ENCODE results near the gene SYCP3.
"Not testable (repeated sequence)": the region's sequence is repeated elsewhere in the genome, so short reads cannot be mapped to it uniquely, and the experiment has no call there.

SYCP3 gene

DNA sequence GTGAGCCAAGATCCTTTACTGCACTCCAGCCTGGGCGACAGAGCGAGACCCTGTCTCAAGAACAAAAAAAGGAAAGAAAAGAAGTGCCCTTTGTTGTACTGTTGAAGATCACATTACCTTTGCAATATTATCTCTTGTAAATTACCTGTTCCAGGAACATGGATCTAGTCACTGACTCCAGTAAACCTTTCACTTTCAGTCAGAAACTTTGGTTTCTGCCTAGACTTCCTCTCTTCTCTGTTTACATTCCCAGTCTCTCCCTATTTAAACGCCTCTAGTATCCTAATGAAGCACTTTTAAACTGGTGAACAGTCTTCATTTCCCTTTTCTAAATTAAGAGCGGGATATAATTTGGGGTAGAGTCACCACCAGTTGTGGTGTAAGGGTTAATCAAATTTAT lies 29.0 kb downstream of the SYCP3 start:
- no peak for DNase-seq

DNA sequence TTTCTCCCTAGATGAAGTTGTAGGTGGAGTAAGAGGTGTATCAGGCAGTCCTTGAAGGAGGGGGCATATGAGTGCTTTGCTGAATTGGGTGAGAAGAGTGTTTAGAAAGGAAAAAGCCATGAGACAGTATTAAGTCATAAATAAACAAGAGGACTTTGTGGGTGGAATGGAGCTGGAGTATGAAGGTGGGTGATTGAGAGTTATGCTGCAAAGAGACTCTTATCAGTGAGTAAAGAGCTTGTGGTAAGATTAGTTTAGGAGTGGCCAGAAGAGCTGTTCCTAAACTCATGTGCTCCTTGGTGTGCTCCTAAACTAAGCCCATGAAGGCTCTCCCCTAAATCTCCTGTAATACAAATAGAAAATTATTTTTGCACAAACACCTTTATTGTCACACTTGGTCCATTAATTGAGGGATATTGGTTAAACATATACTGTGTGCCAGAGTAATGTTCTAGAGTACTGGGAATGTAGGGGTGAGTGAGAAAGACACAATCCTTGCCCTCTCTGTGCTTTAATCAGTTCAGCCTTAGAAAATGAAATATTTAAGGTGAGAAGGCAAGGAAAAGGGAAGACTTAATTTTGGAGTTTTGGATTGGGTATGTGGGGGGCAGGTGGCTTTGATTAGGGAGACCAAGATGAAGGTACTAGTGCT lies 32.0 kb downstream of the SYCP3 start:
- DNase-seq: no peak

DNA sequence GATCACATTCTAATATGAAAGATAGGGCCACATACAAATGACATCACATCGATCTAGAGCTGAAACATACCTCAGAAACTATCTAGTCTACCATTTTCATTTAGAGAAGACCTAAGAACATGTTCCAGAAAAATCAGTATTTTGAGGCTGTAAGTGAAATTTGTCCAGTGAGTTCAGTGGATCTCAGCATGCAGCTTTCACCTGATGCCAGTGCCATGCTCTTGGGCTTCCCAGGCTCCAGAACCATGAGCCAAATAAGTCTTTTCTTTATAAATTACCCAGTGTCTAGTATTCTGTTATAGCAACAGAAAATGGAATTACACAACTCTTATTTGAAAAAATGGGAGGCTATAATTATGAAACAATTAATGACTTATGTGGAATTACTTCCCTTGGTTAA lies 32.9 kb downstream of the SYCP3 start:
- no peak for DNase-seq

DNA sequence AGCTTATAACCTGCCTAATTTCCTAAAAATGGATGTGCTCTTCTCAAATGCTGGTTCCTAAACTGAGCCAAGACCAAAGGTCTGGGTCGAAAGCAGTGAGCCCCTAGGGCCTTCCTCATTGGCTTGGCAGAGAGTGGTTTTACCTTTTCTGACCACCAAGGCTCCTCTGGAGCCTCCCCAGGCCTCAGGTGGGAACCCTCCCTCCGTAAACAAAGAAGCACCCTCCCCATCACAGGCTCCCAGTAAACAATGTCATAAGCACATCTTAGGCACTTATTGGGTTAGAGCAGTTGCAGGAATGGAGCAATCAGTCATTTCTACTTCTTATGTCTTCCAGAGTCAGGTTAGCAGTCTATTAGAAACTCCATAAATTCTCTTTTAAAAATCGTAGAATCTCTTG lies 35.8 kb downstream of the SYCP3 start:
- no peak for DNase-seq

DNA sequence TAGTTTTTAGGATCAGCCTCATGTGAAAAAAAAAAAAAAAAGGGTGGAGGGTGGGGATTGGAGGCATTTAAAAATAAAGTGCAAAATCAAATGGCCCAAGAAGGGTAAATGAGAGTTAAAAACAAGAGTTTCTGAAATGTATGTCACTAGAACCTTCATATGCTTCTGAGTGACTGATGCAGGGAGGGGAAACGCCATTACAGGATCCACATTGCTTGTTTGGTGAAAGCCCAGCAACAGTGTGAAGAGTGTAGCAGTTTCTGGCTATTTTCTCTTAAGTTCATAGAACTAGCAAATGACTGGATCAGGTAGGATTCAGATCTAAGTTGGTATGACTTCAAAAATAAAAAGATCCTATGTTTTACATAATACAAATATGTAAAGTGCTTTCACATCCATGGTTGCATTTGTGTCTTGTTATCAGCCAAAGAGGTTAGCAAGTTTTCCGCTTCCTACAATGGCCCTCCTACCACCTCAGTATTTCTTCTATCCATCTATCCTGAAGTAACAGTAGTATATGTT lies 38.9 kb downstream of the SYCP3 start:
- no peak for DNase-seq

DNA sequence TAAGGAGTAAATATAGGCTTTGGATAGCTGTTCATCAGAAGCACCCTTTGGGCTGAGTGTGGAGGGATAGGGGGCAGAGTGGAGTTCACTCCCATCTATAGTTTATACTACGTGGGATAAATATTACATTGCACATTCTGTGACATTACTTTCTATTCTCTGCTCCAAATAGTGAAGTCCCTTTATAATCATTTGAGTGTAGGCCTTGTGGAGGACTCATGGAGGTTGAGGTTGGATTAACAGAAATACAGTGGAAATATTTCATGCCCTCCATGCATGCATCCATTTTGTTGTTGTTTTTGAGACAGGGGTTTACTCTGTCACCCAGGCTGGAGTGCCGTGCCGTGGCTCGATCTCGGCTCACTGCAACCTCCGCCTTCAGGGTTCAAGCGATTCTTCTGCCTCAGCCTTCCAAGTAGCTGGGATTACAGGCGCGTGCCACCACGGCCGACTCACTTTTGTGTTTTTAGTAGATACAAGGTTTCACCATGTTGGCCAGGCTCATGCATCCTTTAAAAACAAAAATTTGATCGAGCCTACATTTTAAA lies 40.4 kb downstream of the SYCP3 start:
- no peak for DNase-seq

DNA sequence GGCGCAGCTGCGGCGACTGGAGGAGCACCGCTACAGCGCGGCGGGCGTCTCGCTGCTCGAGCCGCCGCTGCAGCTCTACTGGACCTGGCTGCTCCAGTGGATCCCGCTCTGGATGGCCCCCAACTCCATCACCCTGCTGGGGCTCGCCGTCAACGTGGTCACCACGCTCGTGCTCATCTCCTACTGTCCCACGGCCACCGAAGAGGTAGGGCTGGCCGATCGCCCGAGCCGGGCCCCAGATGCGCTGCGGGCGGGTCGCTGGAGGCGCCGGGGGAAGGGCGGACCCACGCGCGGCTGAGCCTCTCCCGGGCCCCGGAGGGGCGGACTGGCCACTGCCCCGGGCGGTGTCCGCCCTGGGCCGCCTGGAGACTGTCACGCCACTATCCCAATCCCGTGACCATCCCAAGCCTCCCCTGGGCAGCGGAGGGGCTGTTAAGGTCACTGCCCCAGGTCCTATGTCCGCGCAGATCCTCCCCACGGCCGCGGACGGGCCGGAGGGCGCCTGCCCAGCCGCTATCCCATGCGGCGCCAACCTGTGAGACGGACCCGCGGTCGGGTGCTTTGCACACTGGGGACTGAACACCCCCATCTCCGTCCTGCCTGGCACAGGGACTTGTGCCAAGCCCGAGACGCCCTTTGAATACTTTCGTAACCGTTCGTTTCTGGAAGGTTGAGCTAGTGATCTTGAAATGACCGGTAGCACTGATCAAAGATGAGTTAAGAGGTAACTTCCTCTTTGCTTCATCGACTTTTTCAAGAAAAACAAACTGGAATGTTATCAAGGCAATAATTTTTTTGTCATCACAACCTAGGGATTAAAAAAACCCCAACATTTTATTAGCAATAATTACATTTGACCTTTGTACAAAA lies 41.1 kb downstream of the SYCP3 start:
- DNase-seq: peak in 1 of 2 experiments; percentile 20

DNA sequence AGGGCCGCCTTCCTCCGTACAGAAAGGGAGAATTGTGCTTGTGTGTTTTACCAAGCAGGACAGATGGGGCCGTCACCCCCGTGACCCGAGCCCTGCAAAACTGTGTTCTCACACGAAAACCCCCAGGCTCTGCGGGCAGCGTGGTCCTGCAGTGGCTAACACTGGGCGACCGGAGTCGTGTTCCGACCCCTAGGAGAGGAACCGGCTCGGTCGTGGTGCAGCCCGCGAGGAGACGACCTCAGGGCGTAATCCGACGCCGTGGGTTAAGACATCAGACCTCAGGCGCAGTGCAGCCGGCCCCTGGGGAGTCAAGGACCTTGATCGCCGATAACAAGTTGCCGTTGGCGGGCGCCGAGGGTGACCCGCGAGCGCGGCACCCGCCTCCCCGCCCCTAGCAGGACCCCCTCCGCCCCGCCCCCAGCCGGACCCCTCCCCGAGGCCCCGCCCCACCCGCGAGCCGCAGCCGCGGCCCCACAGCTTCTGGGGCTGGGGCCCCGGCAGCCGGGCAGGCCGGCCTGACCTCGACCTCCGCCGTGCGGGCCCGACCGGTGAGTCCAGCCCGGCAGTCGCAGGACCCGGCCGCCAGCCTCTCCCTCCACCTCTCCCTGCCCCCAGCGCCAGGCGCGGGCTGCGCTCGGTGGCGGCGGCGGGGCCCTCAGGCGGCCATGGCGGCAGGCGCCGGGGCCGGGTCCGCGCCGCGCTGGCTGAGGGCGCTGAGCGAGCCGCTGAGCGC lies 41.9 kb downstream of the SYCP3 start, which contains the start of gene CHPT1:
Gene CHPT1, plus strand, starts transcription at position 444 of the 733 bp plus-strand sequence. Its CDS starts 222 bp downstream, at position 666.
- DNase-seq: peak; percentile 53 to 61

DNA sequence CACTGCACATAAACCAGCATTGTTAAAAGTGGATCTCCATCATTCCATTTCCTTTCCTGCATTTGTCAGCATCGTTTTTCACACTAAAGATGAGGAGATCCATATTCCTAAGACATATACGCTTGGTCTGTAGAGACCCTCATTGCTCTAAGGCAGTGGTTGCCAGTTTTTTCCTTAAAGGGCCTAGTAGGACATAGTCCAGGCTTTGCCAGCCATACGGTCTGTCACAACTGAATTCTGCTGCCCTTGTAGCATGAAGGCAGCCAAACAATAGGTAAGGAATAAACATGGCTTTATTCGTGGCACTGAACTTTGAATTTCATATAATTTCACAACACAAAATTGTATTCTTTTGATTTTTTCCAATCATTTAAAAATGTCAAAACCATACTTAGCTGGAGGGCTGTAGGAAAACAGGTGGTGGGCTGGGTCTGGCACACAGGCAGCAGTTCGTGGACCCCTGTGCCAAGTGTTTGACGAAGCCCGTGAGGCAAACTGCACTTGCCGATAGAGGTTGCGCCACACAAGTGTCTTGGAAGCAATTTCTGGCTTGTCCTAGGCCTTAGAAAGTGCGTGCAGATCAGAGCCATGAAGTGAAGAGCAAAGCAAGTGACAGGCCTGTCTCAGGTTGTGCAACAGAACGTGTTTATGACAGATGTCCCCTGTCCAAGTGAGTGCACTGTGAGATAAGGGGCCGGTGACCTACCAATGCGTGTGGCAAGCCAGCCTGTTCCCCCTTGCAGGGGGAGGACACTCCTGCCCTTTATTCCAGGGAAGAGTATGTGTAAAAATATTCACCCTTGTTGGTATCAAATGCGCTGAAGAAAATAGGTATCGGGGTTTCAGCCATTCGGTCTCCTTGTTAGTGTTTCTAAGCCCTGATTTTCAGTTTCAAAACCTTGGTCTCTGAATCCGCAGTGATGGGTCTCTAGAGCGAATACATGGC lies 42.7 kb downstream of the SYCP3 start:
- no peak for DNase-seq

DNA sequence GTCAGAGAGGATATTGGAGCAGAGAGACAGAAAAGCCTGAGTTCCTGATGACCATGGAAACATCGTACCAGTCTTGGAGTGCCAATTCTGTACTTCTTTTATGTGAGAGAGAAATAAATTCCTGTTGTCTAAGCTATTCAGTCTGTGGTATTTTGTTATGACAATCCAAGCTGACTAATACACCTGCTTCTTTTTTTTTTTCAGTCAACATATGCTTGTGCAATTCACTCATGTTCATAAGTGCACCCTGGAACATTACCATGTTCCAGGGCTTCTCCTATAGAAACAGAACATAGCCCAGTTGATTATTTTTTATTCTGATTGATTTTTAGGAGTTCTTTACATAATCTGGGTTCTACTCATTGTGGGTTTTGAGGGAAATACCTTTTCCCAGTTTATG lies 43.6 kb downstream of the SYCP3 start:
- no peak for DNase-seq

DNA sequence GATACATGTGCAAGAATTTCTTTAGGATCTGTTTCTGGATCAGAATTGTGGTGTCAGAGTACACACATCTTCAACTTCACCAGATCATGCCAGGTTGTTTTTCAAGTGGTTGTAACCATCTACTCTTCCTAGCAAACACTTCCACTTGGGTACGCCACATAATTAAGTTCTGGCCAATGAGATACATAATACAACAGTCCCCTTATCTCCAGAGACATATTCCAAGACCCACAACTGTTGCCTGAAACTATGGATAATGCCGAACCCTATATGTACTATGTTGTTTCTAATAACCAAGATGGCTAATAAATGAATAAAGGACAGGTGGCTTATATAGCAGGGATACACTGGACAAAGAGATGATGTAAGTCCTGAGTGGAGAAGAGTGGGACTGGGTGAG lies 44.3 kb downstream of the SYCP3 start:
- no peak for DNase-seq

DNA sequence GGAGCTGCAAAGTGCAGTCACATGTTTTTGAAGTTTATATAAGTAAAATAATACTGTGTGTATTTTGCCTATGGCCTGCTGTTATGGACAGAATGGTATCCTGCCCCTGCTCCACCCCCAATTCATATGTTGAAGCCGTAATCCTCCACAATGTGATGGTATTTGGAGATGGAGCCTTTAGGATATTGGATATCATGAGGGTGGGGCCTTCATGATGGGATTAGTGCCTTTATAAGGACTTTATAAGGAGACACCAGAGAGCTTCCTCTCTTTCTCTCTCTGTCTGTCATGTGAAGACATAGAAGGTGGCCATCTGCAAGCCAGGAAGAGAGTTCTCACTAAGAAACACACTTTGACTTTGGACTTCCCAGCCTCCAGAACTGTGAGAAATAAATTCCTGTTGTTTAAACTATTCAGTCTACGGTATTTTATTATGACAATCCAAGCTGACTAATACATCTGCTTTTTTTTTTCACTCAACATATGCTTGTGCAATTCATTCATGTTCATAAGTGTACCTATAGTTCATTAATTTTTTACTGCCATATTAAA lies 44.9 kb downstream of the SYCP3 start:
- no peak for DNase-seq

DNA sequence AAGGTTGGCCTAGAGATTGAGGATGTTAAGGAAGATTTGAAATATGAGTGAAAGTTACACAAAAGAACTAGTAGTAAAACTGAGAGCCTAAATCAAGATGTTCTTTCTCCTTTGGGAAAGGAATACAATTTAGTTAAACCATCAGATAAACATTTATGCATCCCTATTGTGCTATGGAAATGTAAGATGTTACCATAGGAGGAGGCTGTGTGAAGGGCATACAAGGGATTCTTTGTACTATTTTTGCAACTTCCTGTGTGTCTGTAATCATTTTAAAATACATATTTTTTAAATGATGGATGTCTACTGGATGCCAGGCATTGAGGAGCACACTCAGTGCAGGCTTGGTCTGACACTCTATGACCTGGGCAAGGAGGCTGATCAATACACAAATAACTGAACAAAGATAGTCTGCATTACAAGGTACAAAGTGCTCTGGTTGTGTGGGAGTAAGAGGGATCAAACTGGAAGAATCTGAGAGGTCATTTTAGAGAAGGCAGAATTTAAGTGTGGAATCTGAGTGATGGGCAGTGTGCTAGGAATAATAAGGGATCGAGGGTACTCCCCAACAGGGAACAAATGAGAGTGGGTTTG lies 47.7 kb downstream of the SYCP3 start:
- DNase-seq: no peak

DNA sequence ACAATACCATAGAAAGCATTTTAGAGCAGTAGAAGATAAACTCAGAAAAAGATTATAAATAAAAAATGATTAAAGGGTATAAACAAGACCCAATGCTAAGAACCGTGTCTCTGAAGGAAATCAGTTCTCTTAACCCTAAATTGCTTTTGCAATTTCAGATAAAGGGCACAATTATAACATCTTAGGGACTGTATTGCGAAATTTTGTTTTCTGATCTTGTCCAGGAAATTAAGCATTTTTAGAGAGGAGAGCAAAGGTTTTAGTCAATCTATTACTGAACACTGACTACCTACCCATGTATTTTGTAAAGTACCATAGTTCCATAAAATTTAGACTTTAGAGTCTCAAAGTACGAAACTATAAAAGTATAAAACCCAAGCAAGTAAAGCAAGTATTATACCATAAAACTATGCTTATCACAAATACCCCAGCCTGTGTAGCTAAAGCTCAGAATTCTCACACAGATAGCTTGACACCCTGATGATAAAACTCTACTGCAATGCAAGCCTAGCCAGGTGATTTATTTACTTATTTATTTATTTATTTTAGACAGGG lies 48.6 kb downstream of the SYCP3 start:
- no peak for DNase-seq

DNA sequence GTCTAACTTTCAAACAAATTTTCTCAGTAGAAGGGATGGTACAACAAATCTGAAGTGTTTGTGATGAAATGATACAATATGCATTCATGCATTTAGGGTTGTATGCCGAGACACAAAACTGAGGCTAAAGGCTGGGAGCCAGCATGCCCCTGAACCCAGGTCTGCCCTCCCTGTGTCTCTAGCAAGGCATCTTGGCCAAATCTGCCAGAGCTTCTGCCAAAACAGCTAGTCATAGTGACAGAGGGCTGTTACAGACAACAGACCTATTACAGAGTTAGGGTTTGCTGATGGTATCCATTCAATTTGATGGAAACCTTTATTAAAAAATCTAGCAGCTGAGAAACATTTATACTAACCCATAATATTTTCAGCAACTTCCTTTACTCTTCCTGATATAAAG lies 53.1 kb downstream of the SYCP3 start:
- DNase-seq: no peak

DNA sequence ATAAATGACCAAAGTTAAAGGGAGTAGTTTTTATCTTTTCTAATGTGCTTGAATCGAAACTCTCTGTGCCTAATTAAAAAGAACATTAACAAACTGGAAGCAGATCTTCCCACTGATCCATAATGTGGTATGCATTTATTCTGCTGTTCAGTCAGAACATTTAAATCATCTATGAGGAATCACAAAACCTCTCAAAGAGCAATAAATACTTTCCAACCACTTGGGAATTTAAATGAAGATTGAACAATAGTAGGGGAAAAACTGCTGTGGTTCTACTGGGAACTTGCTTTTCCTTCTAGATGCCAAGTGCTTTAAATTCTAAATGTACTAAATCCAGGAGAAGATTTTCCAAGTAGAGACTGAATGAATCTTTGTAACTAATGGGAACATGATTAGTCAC lies 54.2 kb downstream of the SYCP3 start:
- no peak for DNase-seq

DNA sequence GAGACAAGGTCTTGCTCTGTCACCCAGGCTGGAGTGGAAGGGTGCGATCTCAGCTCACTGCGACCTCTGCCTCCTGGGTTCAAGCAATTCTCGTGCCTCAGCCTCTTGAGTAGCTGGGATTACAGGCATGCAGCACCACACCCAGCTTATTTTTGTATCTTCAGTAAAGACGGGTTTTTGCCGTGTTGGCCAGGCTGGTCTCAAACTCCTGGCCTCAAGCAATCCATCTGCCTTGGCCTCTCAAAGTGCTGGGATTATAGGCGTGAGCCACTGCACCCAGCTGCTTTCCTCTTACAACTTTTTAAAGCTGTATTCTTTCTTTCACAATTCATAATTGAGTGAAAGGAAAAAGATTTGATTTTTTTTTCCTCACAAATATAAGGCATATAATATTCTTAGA lies 57.6 kb downstream of the SYCP3 start:
- not testable (repeated sequence) for DNase-seq

DNA sequence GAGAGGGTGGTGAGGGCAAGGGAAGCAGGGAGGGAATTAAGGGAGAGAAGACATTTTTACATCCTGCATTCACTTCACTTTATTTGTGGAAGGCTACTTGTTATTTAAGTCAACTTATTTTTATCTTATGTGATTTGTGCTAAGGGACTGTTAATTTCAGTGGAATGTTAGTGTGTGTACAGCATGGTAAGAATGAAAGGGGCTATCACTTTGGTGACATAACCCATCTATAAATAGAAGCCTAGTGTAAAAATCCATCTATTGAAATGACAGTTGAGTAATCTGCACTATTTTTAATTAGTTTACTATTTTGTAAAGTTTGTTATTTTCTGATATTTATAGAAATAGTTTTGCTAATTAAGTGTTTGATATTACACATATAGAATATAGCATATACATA lies 58.6 kb downstream of the SYCP3 start:
- no peak for DNase-seq

DNA sequence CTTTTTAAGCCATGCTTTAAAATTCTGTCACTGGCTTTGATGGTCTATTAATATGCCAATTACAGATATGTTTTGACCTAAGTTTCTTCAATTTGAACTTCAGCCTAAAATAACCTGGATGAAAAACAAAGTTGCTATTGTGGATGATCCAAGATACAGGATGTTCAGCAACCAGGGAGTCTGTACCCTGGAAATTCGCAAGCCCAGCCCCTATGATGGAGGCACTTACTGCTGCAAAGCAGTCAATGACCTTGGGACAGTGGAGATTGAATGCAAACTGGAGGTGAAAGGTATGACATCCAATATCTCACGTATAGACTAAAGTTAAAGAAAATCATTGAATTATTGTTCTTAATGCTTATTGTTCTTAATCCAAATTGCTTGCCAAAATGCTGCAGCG lies 59.0 kb downstream of the SYCP3 start:
- DNase-seq: no peak
